Smooth muscle cell (in vitro differentiated cells): ENCODE data around the gene MAD1L1. TPM values are rescaled to one million over a fixed set of nuclear protein-coding genes. Genes with fewer than 3 reads are reported as not detected.
"Not testable (repeated sequence)": the region's sequence is repeated elsewhere in the genome, so short reads cannot be mapped to it uniquely, and the experiment has no call there.

Source experiments
- DNase-seq: peaks from one replicate; lab custom pipeline; 2025; ENCODE audit not compliant: unreplicated experiment; lab: John Stamatoyannopoulos, UW
- H2AFZ ChIP-seq: fragments of 200-600 bp; sonication (generic); 2 replicates; pipeline ENCODE4 v1.6.0; 2016; ENCODE audit warnings: antibody characterized with exemption, low read depth, mild to moderate bottlenecking
- H3F3A ChIP-seq: fragments of 200-600 bp; sonication (generic); 2 replicates; pipeline ENCODE4 v1.6.0; 2017; ENCODE audit warnings: antibody characterized with exemption, low read depth
- H3K27ac ChIP-seq: fragments of 200-600 bp; sonication (generic); 2 replicates; pipeline ENCODE4 v1.5.1; 2016; ENCODE audit warnings: low read depth, mild to moderate bottlenecking
- H3K27me3 ChIP-seq: fragments of 200-600 bp; sonication (generic); 2 replicates; pipeline ENCODE4 v1.6.1; 2016; ENCODE audit warnings: low read depth, mild to moderate bottlenecking
- H3K36me3 ChIP-seq: fragments of 200-600 bp; sonication (generic); 2 replicates; pipeline ENCODE4 v1.5.1; 2016; ENCODE audit warnings: low read depth
- H3K4me1 ChIP-seq: fragments of 200-600 bp; sonication (generic); 2 replicates; pipeline ENCODE4 v1.5.1; 2016; ENCODE audit warnings: low read depth
- H3K4me2 ChIP-seq: fragments of 200-600 bp; sonication (generic); 2 replicates; pipeline ENCODE4 v1.6.0; 2016; ENCODE audit warnings: mild to moderate bottlenecking
- H3K4me3 ChIP-seq: fragments of 200-600 bp; sonication (generic); 2 replicates; pipeline ENCODE4 v1.5.1; 2016; ENCODE audit warnings: mild to moderate bottlenecking
- H3K79me2 ChIP-seq: fragments of 200-600 bp; sonication (generic); 2 replicates; pipeline ENCODE4 v1.6.0; 2016; ENCODE audit warnings: low read depth, mild to moderate bottlenecking
- H3K9ac ChIP-seq: fragments of 200-600 bp; sonication (generic); 2 replicates; pipeline ENCODE4 v1.6.0; 2016; ENCODE audit warnings: low read depth
- H3K9me3 ChIP-seq: fragments of 200-600 bp; sonication (generic); replicated peaks from 2 replicates; pipeline ENCODE4 v1.5.1; 2016; ENCODE audit warnings: low read depth
- H4K20me1 ChIP-seq: fragments of 200-600 bp; sonication (generic); 2 replicates; pipeline ENCODE4 v1.6.0; 2016; ENCODE audit warnings: low read depth
- CTCF ChIP-seq: fragments of 200-600 bp; sonication (generic); IDR thresholded peaks from 2 replicates; pipeline ENCODE4 v1.5.1; 2017; ENCODE audit warnings: borderline replicate concordance, mild to moderate bottlenecking, antibody characterized with exemption; ENCODE audit not compliant: insufficient read depth, poor library complexity, severe bottlenecking
- WGBS: methylation state at CpG from one replicate; pipeline ENCODE4 v1.1.7; 2016; ENCODE audit warnings: low lambda C conversion rate; 5-methylcytosine and 5-hydroxymethylcytosine counted together
- polyA plus RNA-seq: library from polyadenylated mRNA; unstranded; fragments of >200 nt; fragmentation: Nextera tagmentation; extraction: Ambion mirVana; gene quantifications from 2 replicates; pipeline ENCODE4 v1.2.1, GENCODE V29; 2016
- total RNA-seq: library from RNA; depleted of rRNA; stranded (reverse); fragments of >200 nt; gene quantifications from 2 replicates; pipeline ENCODE4 v1.2.3, GENCODE V29; 2014

The MAD1L1 gene
- total and polyA plus RNA-seq, 2 experiments from 2014 or later, result 33.4 to 60.7 TPM

DNA sequence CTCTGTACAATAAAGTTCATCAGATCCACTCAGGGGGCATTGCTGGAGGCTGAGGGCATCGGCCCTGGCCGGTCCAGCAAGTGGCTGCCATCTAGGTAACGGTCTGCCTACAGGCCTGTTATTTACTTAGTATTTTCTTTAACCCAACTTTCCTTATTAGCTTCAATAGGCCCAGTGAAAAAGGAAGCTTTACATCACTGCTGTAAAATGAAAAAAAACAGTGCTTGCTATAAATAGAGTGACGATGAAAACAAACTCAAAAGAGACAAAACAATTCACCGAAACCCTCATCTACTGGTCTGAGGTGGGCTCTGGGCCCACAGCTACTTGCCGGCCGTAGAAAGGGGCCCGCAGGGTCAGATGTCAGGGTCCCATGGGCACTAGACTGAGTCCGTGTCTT, 370.2 kb downstream of the MAD1L1 start:
- Histone ChIP-seq H3F3A (no peaks in the 10 kb centered on the region), H3K27me3 (no peaks in the 10 kb centered on the region), H3K4me1 (peaks cover 5% of the 10 kb centered on the region), H3K4me3 (no peak overlapping the region), H4K20me1 (no peaks in the 10 kb centered on the region), H3K9me3 (no peaks in the 10 kb centered on the region), H3K9ac (no peak overlapping the region), H2AFZ (no peak overlapping the region), H3K4me2 (no peak overlapping the region), H3K79me2 (no peaks in the 10 kb centered on the region), H3K36me3 (no peaks in the 10 kb centered on the region), H3K27ac (no peak overlapping the region)
- 89% methylated on average over 9 of the region's 9 CpGs for WGBS
- DNase-seq, result no peak
- no peak for TF ChIP-seq CTCF

DNA sequence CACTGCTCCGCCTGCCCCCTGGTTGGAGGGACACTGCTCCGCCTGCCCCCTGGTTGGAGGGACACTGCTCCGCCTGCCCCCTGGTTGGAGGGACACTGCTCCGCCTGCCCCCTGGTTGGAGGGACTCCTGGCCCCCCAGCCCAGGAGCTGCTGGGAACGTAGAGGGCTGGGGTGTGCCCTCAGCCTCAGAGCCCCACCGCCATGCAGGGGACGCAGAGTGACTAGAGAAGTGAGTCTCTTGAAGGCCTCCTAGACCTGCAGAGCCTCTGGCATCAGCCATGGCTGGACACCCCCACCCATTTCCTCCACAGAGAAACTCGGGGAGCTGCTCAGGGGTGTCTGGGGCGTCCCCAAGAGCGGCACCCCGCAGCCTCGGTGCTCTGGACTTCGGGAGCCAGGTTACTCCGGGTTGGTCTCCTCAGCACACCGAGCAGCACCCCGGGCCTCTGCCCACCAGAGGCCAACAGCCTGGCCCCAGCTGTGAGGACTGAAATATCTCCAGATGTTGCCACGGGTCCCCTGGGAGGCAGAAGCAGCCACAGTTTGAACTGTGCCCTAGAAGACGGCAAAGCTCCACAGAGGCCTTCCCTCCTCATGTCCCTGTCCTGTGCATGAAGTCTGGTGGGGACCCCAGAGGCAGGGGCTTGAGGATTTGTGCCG, 370.8 kb downstream of the MAD1L1 start:
- H3K36me3 ChIP-seq, result no peaks in the 10 kb centered on the region
- no peak for TF ChIP-seq CTCF
- no peak overlapping the region for H3K27ac ChIP-seq
- no peak for DNase-seq
- H3K9ac ChIP-seq, result no peak overlapping the region
- no peak overlapping the region for H3K4me3 ChIP-seq
- no peak overlapping the region for H2AFZ ChIP-seq
- no peaks in the 10 kb centered on the region for H3K27me3 ChIP-seq
- no peak overlapping the region for H3K4me2 ChIP-seq
- no peaks in the 10 kb centered on the region for H3K79me2 ChIP-seq
- H3K4me1 ChIP-seq, result peaks cover 5% of the 10 kb centered on the region
- no peaks in the 10 kb centered on the region for H3K9me3 ChIP-seq
- H4K20me1 ChIP-seq, result no peaks in the 10 kb centered on the region
- H3F3A ChIP-seq, result no peaks in the 10 kb centered on the region
- WGBS, result 89% methylated on average over 17 of the region's 19 CpGs

DNA sequence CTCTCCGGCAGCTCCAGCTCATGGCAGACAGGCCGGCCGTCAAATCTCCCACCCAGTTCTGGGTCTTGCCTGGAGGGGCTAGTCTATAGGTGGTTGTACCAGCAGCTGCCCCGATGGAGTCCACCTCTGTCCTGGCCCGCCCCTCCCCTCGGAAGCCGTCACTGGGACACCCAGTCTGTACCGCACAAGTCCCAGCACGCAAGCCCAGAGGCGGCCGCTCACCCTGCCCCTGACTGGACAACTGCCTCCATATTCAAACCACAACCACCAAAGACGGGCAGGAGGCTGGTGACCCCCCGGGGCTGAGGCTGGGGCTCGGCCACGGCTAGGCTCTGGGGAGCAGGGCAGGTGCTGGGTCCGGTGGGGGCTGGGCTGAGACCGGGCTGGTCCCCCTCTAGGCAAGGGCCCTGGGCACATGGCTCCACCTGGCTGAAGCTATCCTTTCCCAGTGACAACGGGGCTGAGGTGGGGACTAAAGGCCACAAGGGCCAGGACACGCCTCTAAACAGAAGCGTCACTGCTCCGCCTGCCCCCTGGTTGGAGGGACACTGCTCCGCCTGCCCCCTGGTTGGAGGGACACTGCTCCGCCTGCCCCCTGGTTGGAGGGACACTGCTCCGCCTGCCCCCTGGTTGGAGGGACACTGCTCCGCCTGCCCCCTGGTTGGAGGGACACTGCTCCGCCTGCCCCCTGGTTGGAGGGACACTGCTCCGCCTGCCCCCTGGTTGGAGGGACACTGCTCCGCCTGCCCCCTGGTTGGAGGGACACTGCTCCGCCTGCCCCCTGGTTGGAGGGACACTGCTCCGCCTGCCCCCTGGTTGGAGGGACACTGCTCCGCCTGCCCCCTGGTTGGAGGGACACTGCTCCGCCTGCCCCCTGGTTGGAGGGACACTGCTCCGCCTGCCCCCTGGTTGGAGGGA, 371.6 kb downstream of the MAD1L1 start:
- WGBS, result 91% methylated on average over 23 of the region's 33 CpGs
- H3F3A ChIP-seq, H3K27me3 ChIP-seq, H3K9ac ChIP-seq, H3K4me1 ChIP-seq, H3K27ac ChIP-seq, H4K20me1 ChIP-seq, H3K4me3 ChIP-seq, H3K36me3 ChIP-seq, DNase-seq, H3K79me2 ChIP-seq, H3K4me2 ChIP-seq, H2AFZ ChIP-seq, H3K9me3 ChIP-seq: not testable (repeated sequence)

- Histone ChIP-seq H3K9ac (no peak overlapping the region), H3K27me3 (no peaks in the 10 kb centered on the region), H3K4me2 (no peak overlapping the region), H3K4me1 (peaks cover 1% of the 10 kb centered on the region), H3K36me3 (no peaks in the 10 kb centered on the region), H3K9me3 (no peaks in the 10 kb centered on the region), H3F3A (no peaks in the 10 kb centered on the region), H3K79me2 (no peaks in the 10 kb centered on the region), H3K27ac (no peak overlapping the region), H2AFZ (no peak overlapping the region), H4K20me1 (no peaks in the 10 kb centered on the region), H3K4me3 (no peak overlapping the region)
- no peak for TF ChIP-seq CTCF
- DNase-seq, result no peak
- whole genome bisulfite sequencing, result 94% methylated on average over 26 of the region's 26 CpGs
These were observed 373.3 kb downstream of the MAD1L1 start for GRCh38 chr7:1859266-1860035.
